ENCODE data around the gene TIGD1.

Gene TIGD1

DNA sequence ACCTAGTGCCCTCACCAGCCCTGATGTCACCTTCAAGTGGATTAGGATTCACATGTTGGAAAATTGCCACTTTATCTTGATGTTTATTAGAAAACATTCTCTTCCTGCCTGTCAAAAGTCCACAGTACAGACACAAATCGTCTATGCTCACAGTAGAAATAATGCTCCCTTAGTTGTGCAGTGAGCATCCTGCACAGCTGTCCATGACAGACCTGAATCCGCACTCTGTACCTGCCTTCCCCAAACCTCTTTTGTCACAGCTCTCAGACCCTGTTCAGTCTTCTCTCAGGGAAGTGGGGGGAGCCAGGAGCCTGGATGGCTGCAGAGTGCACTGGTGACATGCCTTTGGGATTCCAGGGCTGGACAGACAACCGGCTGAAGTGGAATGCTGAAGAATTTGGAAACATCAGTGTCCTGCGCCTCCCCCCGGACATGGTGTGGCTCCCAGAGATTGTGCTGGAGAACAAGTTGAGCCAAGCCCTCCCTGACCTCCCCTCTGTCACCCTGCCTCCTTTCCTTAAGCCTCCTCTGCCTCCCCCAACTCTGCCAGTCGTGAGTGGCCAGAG lies 22.4 kb downstream of the TIGD1 start:
- no peaks in the 10 kb centered on the region for H3K9me3 Mint-ChIP-seq

GRCh38 chr2:232526372-232526941 lies 23.9 kb downstream of the TIGD1 start:
- Mint-ChIP-seq H3K4me1 (peaks cover 22% of the 10 kb centered on the region), H3K27ac (no peak overlapping the region), H3K4me3 (no peak overlapping the region), H3K27me3 (peaks cover 79% of the 10 kb centered on the region), H3K9me3 (no peaks in the 10 kb centered on the region), H3K36me3 (no peaks in the 10 kb centered on the region)
- CTCF ChIA-PET: no interaction called here
- no peak for DNase-seq

More for the DNA sequence above, 22.4 kb downstream of the TIGD1 start:
- Mint-ChIP-seq H3K4me1 (peaks cover 22% of the 10 kb centered on the region), H3K27ac (no peak overlapping the region), H3K36me3 (no peaks in the 10 kb centered on the region), H3K27me3 (peaks cover 70% of the 10 kb centered on the region), H3K4me3 (no peak overlapping the region)
- CTCF ChIA-PET: no interaction called here
- DNase-seq: no peak

- no peaks in the 10 kb centered on the region for H3K9me3 Mint-ChIP-seq
- no peak within 1 kb of the TSS for H3K4me3 Mint-ChIP-seq
- CTCF ChIA-PET: no interaction called here
- H3K36me3 Mint-ChIP-seq: no peaks in the 10 kb centered on the region
- H3K4me1 Mint-ChIP-seq: peaks cover 24% of the 10 kb centered on the region
- DNase-seq: no peak
- H3K27me3 Mint-ChIP-seq: peaks cover 85% of the 10 kb centered on the region
- H3K27ac Mint-ChIP-seq: no peak within 1 kb of the TSS
Observed at GRCh38 chr2:232525791-232526371, 24.5 kb downstream of the TIGD1 start, which contains the start of gene CHRND. TSS of gene CHRND (plus strand) at chr2:232526160. CDS start at chr2:232526216, 56 bp downstream.

- Mint-ChIP-seq H3K27me3 (peaks cover 87% of the 10 kb centered on the region), H3K9me3 (no peaks in the 10 kb centered on the region), H3K36me3 (no peaks in the 10 kb centered on the region), H3K4me3 (no peak overlapping the region), H3K27ac (no peak overlapping the region), H3K4me1 (peaks cover 24% of the 10 kb centered on the region)
- no peak for DNase-seq
- CTCF ChIA-PET: no interaction called here
Observed at GRCh38 chr2:232525199-232525598, 25.2 kb downstream of the TIGD1 start.

DNA sequence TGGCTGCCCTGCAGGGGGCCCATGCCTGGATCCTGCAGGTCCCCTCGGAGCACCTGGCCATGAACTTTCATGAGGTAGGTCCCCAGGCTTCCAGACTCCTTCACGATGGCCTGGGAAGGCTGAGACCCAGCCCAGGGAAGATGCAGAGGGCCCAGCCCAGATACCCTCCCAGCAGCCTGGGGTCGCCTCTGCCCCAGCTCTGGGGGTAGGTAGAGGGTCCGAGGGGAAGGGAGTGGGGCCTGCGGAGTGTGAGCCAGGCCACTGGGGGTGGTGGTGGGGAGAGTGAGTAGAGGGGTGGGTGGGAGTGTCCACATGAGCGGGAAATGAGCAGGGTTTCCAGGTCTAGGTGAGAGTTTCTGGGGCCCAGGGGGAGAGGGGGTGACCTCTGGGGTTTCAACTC lies 25.6 kb downstream of the TIGD1 start:
- Mint-ChIP-seq H3K4me1 (peaks cover 24% of the 10 kb centered on the region), H3K36me3 (no peaks in the 10 kb centered on the region), H3K27me3 (peaks cover 89% of the 10 kb centered on the region), H3K4me3 (no peak overlapping the region), H3K9me3 (no peaks in the 10 kb centered on the region), H3K27ac (no peak overlapping the region)
- no peak for DNase-seq
- CTCF ChIA-PET: no interaction called here

DNA sequence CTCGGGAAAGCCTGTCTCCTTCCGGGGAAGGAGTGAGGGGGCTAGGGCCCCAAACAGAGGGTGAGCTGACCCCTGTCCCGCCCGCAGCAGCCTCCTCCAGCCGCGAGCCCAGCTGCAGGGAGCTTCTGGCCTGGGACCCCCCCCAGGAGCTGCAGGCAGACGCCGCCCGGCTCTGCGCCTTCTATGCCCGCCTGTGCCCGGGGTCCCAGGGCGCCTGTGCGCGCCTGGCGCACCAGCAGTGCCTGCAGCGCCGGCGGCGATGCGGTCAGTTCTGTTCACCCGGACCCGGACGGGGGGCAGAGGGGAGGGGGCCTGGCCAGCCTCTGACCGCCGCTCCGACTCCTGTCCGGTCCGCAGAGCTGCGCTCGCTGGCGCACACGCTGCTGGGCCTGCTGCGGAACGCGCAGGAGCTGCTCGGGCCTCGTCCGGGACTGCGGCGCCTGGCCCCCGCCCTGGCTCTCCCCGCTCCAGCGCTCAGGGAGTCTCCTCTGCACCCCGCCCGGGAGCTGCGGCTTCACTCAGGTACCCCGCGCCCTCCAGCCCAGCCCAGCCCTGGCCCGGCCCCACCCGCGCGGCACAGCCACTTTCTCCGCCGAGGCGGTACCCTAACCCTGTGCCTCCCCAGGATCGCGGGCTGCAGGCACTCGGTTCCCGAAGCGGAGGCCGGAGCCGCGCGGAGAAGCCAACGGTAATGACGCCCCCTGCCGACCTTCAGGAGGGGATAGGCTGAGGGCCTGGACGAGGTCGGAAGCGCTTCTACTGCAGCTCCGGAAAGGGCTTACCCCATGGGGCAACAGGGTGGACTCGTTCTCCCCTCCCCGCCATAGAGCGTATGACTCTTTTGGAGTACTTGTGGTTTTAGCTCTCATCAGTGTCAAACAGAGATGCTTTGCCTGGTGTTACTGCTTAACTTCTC lies 26.4 kb downstream of the TIGD1 start:
- DNase-seq: peak; percentile 50
- Mint-ChIP-seq H3K27me3 (peaks cover 94% of the 10 kb centered on the region), H3K27ac (no peak overlapping the region)

GRCh38 chr2:232523402-232523681 lies 27.0 kb downstream of the TIGD1 start:
- Mint-ChIP-seq H3K4me3 (no peak overlapping the region), H3K27ac (no peak overlapping the region), H3K4me1 (peaks cover 13% of the 10 kb centered on the region), H3K9me3 (no peaks in the 10 kb centered on the region), H3K27me3 (peaks cover 92% of the 10 kb centered on the region), H3K36me3 (no peaks in the 10 kb centered on the region)
- DNase-seq: no peak
- CTCF ChIA-PET: interaction anchor here (1.0 to 3.6 kb wide), 4 partner anchors 9 to 79 kb away, joined by 3 to 14 read pairs (median 4); no protein-coding TSS in a partner anchor

More for the DNA sequence above, 26.4 kb downstream of the TIGD1 start:
- H3K36me3 Mint-ChIP-seq: no peaks in the 10 kb centered on the region
- H3K9me3 Mint-ChIP-seq: no peaks in the 10 kb centered on the region
- CTCF ChIA-PET: interaction anchor here (1.0 to 3.6 kb wide), 4 partner anchors 9 to 80 kb away, joined by 3 to 14 read pairs (median 4); no protein-coding TSS in a partner anchor
- peaks cover 19% of the 10 kb centered on the region for H3K4me1 Mint-ChIP-seq
- H3K4me3 Mint-ChIP-seq: no peak overlapping the region

- Mint-ChIP-seq H3K9me3 (no peaks in the 10 kb centered on the region), H3K4me1 (peaks cover 10% of the 10 kb centered on the region), H3K27ac (no peak overlapping the region), H3K36me3 (no peaks in the 10 kb centered on the region), H3K4me3 (no peak overlapping the region), H3K27me3 (peaks cover 86% of the 10 kb centered on the region)
- no peak for DNase-seq
- CTCF ChIA-PET: interaction anchor here (0.5 to 3.6 kb wide), 7 partner anchors 8 to 187 kb away, joined by 3 to 14 read pairs (median 3); no protein-coding TSS in a partner anchor
Observed at GRCh38 chr2:232522623-232523401, 27.5 kb downstream of the TIGD1 start.

GRCh38 chr2:232521959-232522622 lies 28.3 kb downstream of the TIGD1 start:
- DNase-seq: peak; percentile 71
- Mint-ChIP-seq H3K4me3 (no peak overlapping the region), H3K4me1 (peaks cover 10% of the 10 kb centered on the region), H3K27ac (no peak overlapping the region), H3K27me3 (peaks cover 81% of the 10 kb centered on the region), H3K9me3 (no peaks in the 10 kb centered on the region), H3K36me3 (no peaks in the 10 kb centered on the region)
- CTCF ChIA-PET: interaction anchor here (0.7 to 3.6 kb wide), 5 partner anchors 28 to 186 kb away, joined by 3 to 14 read pairs (median 5); no protein-coding TSS in a partner anchor

- DNase-seq: no peak
- Mint-ChIP-seq H3K27ac (no peak overlapping the region), H3K27me3 (peaks cover 81% of the 10 kb centered on the region), H3K4me1 (peaks cover 10% of the 10 kb centered on the region), H3K4me3 (no peak overlapping the region), H3K9me3 (no peaks in the 10 kb centered on the region), H3K36me3 (no peaks in the 10 kb centered on the region)
- CTCF ChIA-PET: interaction anchor here (1.1 to 3.6 kb wide), 4 partner anchors 74 to 185 kb away, joined by 4 to 14 read pairs (median 7); no protein-coding TSS in a partner anchor
Observed at GRCh38 chr2:232521098-232521497, 29.3 kb downstream of the TIGD1 start.

DNA sequence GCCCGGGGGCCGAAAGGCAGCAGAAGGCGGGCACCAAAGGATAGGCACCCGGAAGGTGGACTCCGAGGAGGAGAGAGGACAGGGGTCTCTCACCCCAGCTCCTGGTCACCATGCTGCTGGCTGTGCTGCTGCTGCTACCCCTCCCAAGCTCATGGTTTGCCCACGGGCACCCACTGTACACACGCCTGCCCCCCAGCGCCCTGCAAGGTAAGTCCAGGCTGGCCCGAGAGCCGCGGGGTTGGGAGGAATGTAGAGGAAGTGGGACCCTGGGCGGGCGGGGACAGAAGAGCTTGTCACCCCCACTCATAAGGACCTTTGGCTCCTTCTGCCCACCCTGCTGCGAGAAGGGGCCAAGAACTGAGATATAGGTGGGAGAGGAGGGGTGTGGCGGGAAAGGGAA lies 29.9 kb downstream of the TIGD1 start:
- H3K27ac Mint-ChIP-seq: no peak overlapping the region
- H3K36me3 Mint-ChIP-seq: no peaks in the 10 kb centered on the region
- H3K9me3 Mint-ChIP-seq: no peaks in the 10 kb centered on the region
- peaks cover 10% of the 10 kb centered on the region for H3K4me1 Mint-ChIP-seq
- no peak overlapping the region for H3K4me3 Mint-ChIP-seq
- no peak for DNase-seq
- H3K27me3 Mint-ChIP-seq: peaks cover 77% of the 10 kb centered on the region
- CTCF ChIA-PET: interaction anchor here (1.1 to 3.6 kb wide), 4 partner anchors 73 to 185 kb away, joined by 4 to 14 read pairs (median 7); no protein-coding TSS in a partner anchor

GRCh38 chr2:232519581-232520438 lies 30.5 kb downstream of the TIGD1 start, which contains the start of gene PRSS56:
TSS of gene PRSS56 (plus strand) at chr2:232520388. CDS start at chr2:232520599, 211 bp downstream.
- Mint-ChIP-seq H3K4me3 (no peak within 1 kb of the TSS), H3K9me3 (no peaks in the 10 kb centered on the region)

More at GRCh38 chr2:232519581-232520438, 30.5 kb downstream of the TIGD1 start, which contains the start of gene PRSS56:
- no peaks in the 10 kb centered on the region for H3K36me3 Mint-ChIP-seq
- no peak within 1 kb of the TSS for H3K27ac Mint-ChIP-seq
- peaks cover 75% of the 10 kb centered on the region for H3K27me3 Mint-ChIP-seq
- DNase-seq: no peak
- peaks cover 10% of the 10 kb centered on the region for H3K4me1 Mint-ChIP-seq
- CTCF ChIA-PET: interaction anchor here (1.1 to 3.6 kb wide), 3 partner anchors 73 to 80 kb away, joined by 4 to 14 read pairs (median 6); no protein-coding TSS in a partner anchor
